K562 (cell line): ENCODE measurements around the gene CERS3. TPM values are rescaled to one million over a fixed set of nuclear protein-coding genes. Genes with fewer than 3 reads are reported as not detected.

Source experiments
- ATAC-seq: fragments of 200-7000 bp; cut with Tn5 transposase; 3 replicates; pipeline ENCODE4 v1.9.1; 2020; ENCODE audit warnings: moderate library complexity
- BruUV-seq: library from RNA; stranded (reverse); fragments of 400-500 nt; replicated peaks from 2 replicates; lab custom pipeline; 2021; lab: Mats Ljungman, UMichigan
- CTCF ChIA-PET: fragments of 300-600 bp; formaldehyde crosslinking; extraction: SDS; loops from one replicate; lab custom pipeline; 2021; ENCODE audit warnings: low intra/inter-chr PET ratio; lab: Yijun Ruan, JAX
- POLR2A ChIA-PET: fragments of 300-600, 350-650 bp; sonication (Branson Sonifier 250); formaldehyde crosslinking; extraction: SDS; loops from one replicate; lab custom pipeline; 2021; ENCODE audit warnings: antibody characterized with exemption, inconsistent platforms; lab: Yijun Ruan, JAX
- DNase-seq, 4 experiments: peaks; one replicate each; pipeline versions ENCODE4 v3.0.0 to v3.0.0-alpha.2; 2011 to 2018; ENCODE audit warnings: low spot score in 3 of 4, mixed read lengths in 3 of 4; ENCODE audit errors: extremely low read depth in 1 of 4
- FAIRE-seq: peaks from 2 replicates; lab custom pipeline; 2011; peaks lifted over from hg19 to GRCh38; lab: Jason Lieb, UNC
- H2AFZ ChIP-seq: 2 replicates; pipeline ENCODE4 v1.6.0; 2011; ENCODE audit warnings: low read depth, low read length, control low read depth, inconsistent platforms
- H3K27ac ChIP-seq: fragments of 200-600 bp; 3 replicates; pipeline ENCODE4 v1.8.0; 2011; ENCODE audit warnings: low read depth, mild to moderate bottlenecking, control low read depth, inconsistent platforms, low read length, moderate library complexity, mixed read lengths; ENCODE audit errors: extremely low read depth
- H3K27me3 ChIP-seq, 2 experiments: fragments of 300-600 bp in 1 of 2; 2 replicates in 1 of 2; 3 replicates in 1 of 2; pipeline versions ENCODE4 v1.6.0 to v1.8.0; 2011; ENCODE audit warnings: inconsistent platforms in 2 of 2, low read length in 2 of 2, mild to moderate bottlenecking in 1 of 2, mixed read lengths in 1 of 2, moderate library complexity in 1 of 2; ENCODE audit not compliant: control insufficient read depth in 2 of 2, insufficient read depth in 2 of 2
- H3K36me3 ChIP-seq: fragments of 300-600 bp; 3 replicates; pipeline ENCODE4 v1.8.0; 2011; ENCODE audit warnings: mild to moderate bottlenecking, low read length, inconsistent platforms; ENCODE audit not compliant: control insufficient read depth, insufficient read depth
- H3K4me1 ChIP-seq, 2 experiments: fragments of 200-600 bp in 1 of 2; replicated peaks in 1 of 2; 2 replicates in 1 of 2; 3 replicates in 1 of 2; pipeline versions ENCODE4 v1.5.1 to v1.8.0; 2011; ENCODE audit warnings: inconsistent platforms in 2 of 2, low read length in 2 of 2, mild to moderate bottlenecking in 1 of 2, mixed read lengths in 1 of 2, moderate library complexity in 1 of 2; ENCODE audit not compliant: control insufficient read depth in 2 of 2, insufficient read depth in 2 of 2
- H3K4me2 ChIP-seq: 2 replicates; pipeline ENCODE4 v1.6.1; 2011; ENCODE audit warnings: low read length, control low read depth, inconsistent platforms, mixed read lengths; ENCODE audit not compliant: insufficient read depth
- H3K4me3 ChIP-seq: fragments of 200-600 bp; sonication (generic), shearing (Covaris generic); 2 replicates; pipeline ENCODE4 v1.5.1; 2016; ENCODE audit warnings: control low read depth, inconsistent platforms
- H3K79me2 ChIP-seq: fragments of 200-600 bp; 3 replicates; pipeline ENCODE4 v1.8.0; 2011; ENCODE audit warnings: low read length, inconsistent platforms; ENCODE audit not compliant: control insufficient read depth, insufficient read depth
- H3K9ac ChIP-seq, 2 experiments: 2 replicates each; pipeline versions ENCODE4 v1.6.0 to v1.6.1; 2011; ENCODE audit warnings: low read depth in 2 of 2, low read length in 2 of 2, control low read depth in 1 of 2, inconsistent platforms in 1 of 2, mild to moderate bottlenecking in 1 of 2, mixed read lengths in 1 of 2; ENCODE audit not compliant: insufficient read depth in 1 of 2
- H3K9me1 ChIP-seq: one replicate; pipeline ENCODE4 v1.6.0; 2011; ENCODE audit warnings: inconsistent platforms, mild to moderate bottlenecking, low read length, moderate library complexity; ENCODE audit not compliant: control insufficient read depth, insufficient read depth
- H3K9me3 ChIP-seq: replicated peaks from 2 replicates; pipeline ENCODE4 v1.5.1; 2011; ENCODE audit warnings: low read depth, low read length, inconsistent platforms; ENCODE audit not compliant: control insufficient read depth, insufficient read depth
- H4K20me1 ChIP-seq: replicated peaks from 2 replicates; pipeline ENCODE4 v1.6.1; 2011; ENCODE audit warnings: low read length, inconsistent platforms, mixed read lengths; ENCODE audit not compliant: control insufficient read depth, insufficient read depth
- ATF1 ChIP-seq, 2 experiments: fragments of 450-650 bp in 1 of 2; IDR thresholded peaks; 2 replicates each; pipeline ENCODE4 v1.6.1; 2016; ENCODE audit warnings: missing compliant biosample characterization in 1 of 2, missing genetic modification characterization in 1 of 2
- ATF7 ChIP-seq: fragments of 450-650 bp; IDR thresholded peaks from 2 replicates; pipeline ENCODE4 v1.7.1; 2014; ENCODE audit warnings: mild to moderate bottlenecking, moderate library complexity
- CBFA2T3 ChIP-seq: fragments of 450-650 bp; IDR thresholded peaks from 2 replicates; pipeline ENCODE4 v1.6.1; 2017
- EHMT2 ChIP-seq: fragments of 450-650 bp; IDR thresholded peaks from 2 replicates; pipeline ENCODE4 v1.6.1; 2018; ENCODE audit warnings: antibody characterized with exemption
- NFIX ChIP-seq: fragments of 250-450 bp; sonication (Bioruptor Pico); IDR thresholded peaks from 2 replicates; pipeline ENCODE4 v1.4.0; 2020; ENCODE audit warnings: low read depth, mild to moderate bottlenecking, moderate library complexity
- RBBP5 ChIP-seq: fragments of 200-600 bp; sonication (generic); IDR thresholded peaks from 2 replicates; pipeline ENCODE4 v1.6.1; 2012; ENCODE audit warnings: borderline replicate concordance, mild to moderate bottlenecking, low read length, control low read depth, inconsistent platforms; ENCODE audit not compliant: insufficient read depth, poor library complexity, severe bottlenecking
- RNF2 ChIP-seq: sonication (generic); IDR thresholded peaks from 2 replicates; pipeline ENCODE4 v1.6.1; 2016
- SRSF3 ChIP-seq: fragments of 200-400 bp; formaldehyde crosslinking; IDR thresholded peaks from 2 replicates; pipeline ENCODE4 v1.6.1; 2016; ENCODE audit warnings: mild to moderate bottlenecking, low read length, moderate library complexity; ENCODE audit not compliant: insufficient read depth
- ZBTB17 ChIP-seq: fragments of 450-650 bp; formaldehyde crosslinking; IDR thresholded peaks from 2 replicates; pipeline ENCODE4 v1.4.0; 2020; ENCODE audit warnings: mild to moderate bottlenecking
- ZNF707 ChIP-seq: fragments of 250-450 bp; sonication (Bioruptor Pico); conservative IDR thresholded peaks from 2 replicates; pipeline ENCODE4 v1.8.0; 2022; ENCODE audit warnings: inconsistent platforms, mild to moderate bottlenecking, moderate library complexity
- WGBS: fragments of 100-300 bp; shearing (Covaris generic); methylation state at CpG from one replicate; pipeline ENCODE4 v1.1.6; 2016; ENCODE audit warnings: low coverage, mixed read lengths; ENCODE audit not compliant: insufficient coverage; ENCODE audit errors: missing lambda C conversion rate; 5-methylcytosine and 5-hydroxymethylcytosine counted together
- in situ Hi-C: fragments of 300-500 bp; cut with MboI; formaldehyde crosslinking; loops from 4 replicates; pipeline ENCODE4 v1.15.0; 2018; ENCODE audit warnings: inconsistent platforms, mixed read lengths
- intact Hi-C: fragments of 100-400 bp; cut with micrococcal nuclease; formaldehyde crosslinking; loops from 2 replicates; pipeline ENCODE4 v1.14.2; 2022
- polyA plus RNA-seq, 8 experiments: library from polyadenylated mRNA; depleted of rRNA in 4 of 8; stranded (reverse) in 5 of 8; unstranded in 3 of 8; fragments of >200 nt; fragmentation: Nextera tagmentation in 2 of 8; fragmentation: Illumina TruSeq in 1 of 8; extraction: Ambion mirVana in 2 of 8; extraction: Trizol in 1 of 8; gene quantifications; 2 replicates each; pipeline versions ENCODE4 v1.2.1 to v1.2.3, GENCODE V29; 2011 to 2014; ENCODE audit warnings: inconsistent platforms in 1 of 8, missing spikeins in 1 of 8
- total RNA-seq, 7 experiments: library from RNA; depleted of rRNA in 6 of 7; stranded (reverse); fragments of >200 nt in 6 of 7; fragmentation: Illumina TruSeq in 2 of 7; extraction: Trizol in 2 of 7; gene quantifications; 2 replicates each; pipeline versions ENCODE4 v1.2.1 to v1.2.3, GENCODE V29; 2011 to 2021; ENCODE audit warnings: low replicate concordance in 1 of 7
- TF ChIP-seq, protein P1 (sequence below): fragments of 250-450 bp; sonication (Bioruptor Pico); IDR thresholded peaks from 2 replicates; pipeline ENCODE4 v1.5.1; 2021; ENCODE audit warnings: mild to moderate bottlenecking

CERS3 gene
- total and polyA plus RNA-seq, 9 of the 15 experiments (the other 6 are each of a cell fraction or from before 2014, with no cell fraction given), result not detected

DNA sequence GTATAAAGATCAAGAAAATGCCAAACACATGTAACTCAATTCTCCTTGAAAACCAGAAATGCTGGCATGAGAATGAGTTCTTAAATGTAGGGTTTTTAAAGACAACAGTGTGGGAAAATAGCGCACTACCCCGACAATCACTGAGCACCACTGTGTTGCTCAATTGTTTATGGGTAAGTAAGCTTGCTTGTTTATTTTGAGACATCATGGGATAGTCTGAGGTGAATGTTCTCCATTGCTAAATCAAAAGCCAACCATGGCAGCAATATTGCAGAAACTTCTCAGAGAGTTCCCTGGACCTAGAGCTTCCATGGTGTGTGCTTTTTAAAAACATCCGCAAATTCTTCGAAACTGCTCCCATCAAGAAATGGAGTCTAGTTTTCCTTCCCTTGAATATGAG, 62.7 kb downstream of the CERS3 start:
- no peak overlapping the region for H2AFZ ChIP-seq
- FAIRE-seq (no peak), DNase-seq (no peak), ATAC-seq (no peak)
- WGBS, result 0% methylated on average over 4 of the region's 4 CpGs
- in situ Hi-C loops (no loop called here), intact Hi-C loops (no loop called here)
- H3K9me1 ChIP-seq, result no peaks in the 10 kb centered on the region
- H3K9me3 ChIP-seq, result no peaks in the 10 kb centered on the region
- H3K27ac ChIP-seq, result no peak overlapping the region
- H3K4me2 ChIP-seq, result no peak overlapping the region
- H3K79me2 ChIP-seq, result no peaks in the 10 kb centered on the region
- H3K9ac ChIP-seq, result no peak overlapping the region
- POLR2A ChIA-PET, result no interaction called here
- TF ChIP-seq NFIX (CRISPR knock-in tag), result no peak
- no peak for TF ChIP-seq CBFA2T3
- TF ChIP-seq ATF1 (CRISPR knock-in tag; IDR thresholded peaks at IDR 0.05), result no peak
- TF ChIP-seq ATF1 (tag; IDR thresholded peaks at IDR 0.05), result no peak
- TF ChIP-seq RNF2, result no peak
- no peak for TF ChIP-seq RBBP5
- no peak for TF ChIP-seq ATF7
- no peak for TF ChIP-seq ZNF707 (CRISPR knock-in tag)
- no peak for TF ChIP-seq SRSF3
- TF ChIP-seq, protein P1, sequence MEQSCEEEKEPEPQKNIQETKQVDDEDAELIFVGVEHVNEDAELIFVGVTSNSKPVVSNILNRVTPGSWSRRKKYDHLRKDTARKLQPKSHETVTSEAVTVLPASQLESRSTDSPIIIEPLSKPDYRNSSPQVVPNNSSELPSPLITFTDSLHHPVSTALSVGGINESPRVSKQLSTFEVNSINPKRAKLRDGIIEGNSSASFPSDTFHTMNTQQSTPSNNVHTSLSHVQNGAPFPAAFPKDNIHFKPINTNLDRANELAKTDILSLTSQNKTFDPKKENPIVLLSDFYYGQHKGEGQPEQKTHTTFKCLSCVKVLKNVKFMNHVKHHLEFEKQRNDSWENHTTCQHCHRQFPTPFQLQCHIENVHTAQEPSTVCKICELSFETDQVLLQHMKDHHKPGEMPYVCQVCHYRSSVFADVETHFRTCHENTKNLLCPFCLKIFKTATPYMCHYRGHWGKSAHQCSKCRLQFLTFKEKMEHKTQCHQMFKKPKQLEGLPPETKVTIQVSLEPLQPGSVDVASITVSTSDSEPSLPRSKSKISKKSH, result no peak
- TF ChIP-seq EHMT2, result no peak
- no peak for TF ChIP-seq ZBTB17
- no peaks in the 10 kb centered on the region; a peak in 1 of 5 replicates for H3K27me3 ChIP-seq
- no peaks in the 10 kb centered on the region for H3K36me3 ChIP-seq
- no peaks in the 10 kb centered on the region for H4K20me1 ChIP-seq
- CTCF ChIA-PET, result no interaction called here
- no peak overlapping the region for H3K4me3 ChIP-seq
- no peaks in the 10 kb centered on the region for H3K4me1 ChIP-seq
- no TSS peak for BruUV-seq
